NT2/D1 (cell line): Measurements from ENCODE around the gene SLFN5.

Source experiments
- SUZ12 ChIP-seq: IDR thresholded peaks from 2 replicates; pipeline ENCODE4 v1.6.1; 2011; ENCODE audit not compliant: insufficient read length, insufficient read depth; ENCODE audit errors: extremely low read depth
- ZNF274 ChIP-seq: IDR thresholded peaks from 2 replicates; pipeline ENCODE4 v1.6.1; 2011; ENCODE audit warnings: mild to moderate bottlenecking, low read depth, low read length

- TF ChIP-seq ZNF274 (no peak), SUZ12 (no peak)
Measured at GRCh38 chr17:35312346-35312745, 69.5 kb downstream of the SLFN5 start.
